ENCODE data around the gene KIF25.

Gene KIF25

GRCh38 chr6:168039301-168039700 lies 41.8 kb downstream of the KIF25 start:
- no peak for DNase-seq

DNA sequence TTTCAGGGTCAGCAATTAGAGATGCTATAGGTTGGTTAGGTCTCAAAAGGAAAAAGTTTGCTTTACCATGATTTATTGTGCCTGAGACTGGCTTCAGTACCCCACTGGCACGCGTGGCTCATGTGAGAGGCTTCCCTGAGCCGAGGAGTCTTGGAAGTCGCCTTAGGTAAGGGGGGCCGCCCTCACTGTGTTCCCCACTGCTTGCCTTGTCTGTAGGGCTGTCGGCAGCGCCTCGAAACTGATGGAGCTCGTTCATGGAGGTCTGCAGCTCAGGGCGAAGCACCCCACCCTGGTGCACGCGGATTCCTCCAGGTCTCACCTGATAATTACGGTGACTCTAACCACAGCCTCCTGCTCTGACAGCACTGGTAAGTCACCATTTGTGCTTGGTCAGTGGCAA lies 42.4 kb downstream of the KIF25 start:
- no peak for DNase-seq

- DNase-seq, result no peak
Measured at GRCh38 chr6:168040856-168041496, 43.5 kb downstream of the KIF25 start.

DNA sequence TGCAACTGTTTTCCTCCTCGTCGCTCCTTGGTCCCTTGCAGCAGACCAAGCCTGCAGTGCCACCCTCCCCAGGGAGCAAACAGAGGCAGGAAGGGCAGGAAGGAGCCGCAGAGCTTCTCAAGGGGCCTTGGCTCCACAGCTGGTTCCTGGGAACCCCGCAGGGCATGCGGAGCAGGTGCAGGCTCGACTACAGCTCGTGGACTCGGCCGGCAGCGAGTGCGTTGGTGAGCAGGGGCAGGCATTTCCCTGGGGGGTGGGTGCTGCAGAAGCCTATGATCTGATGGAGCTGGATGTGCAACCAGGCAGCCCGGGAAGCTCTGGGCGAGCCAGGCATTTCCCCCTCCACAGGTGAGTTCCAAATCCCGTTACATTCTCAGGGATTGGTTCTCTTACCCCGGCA lies 44.5 kb downstream of the KIF25 start:
- no peak for DNase-seq

- DNase-seq, result no peak
Measured at GRCh38 chr6:168042426-168043192, 45.1 kb downstream of the KIF25 start.

- DNase-seq, result no peak
Measured at GRCh38 chr6:168043193-168043847, 45.8 kb downstream of the KIF25 start.

GRCh38 chr6:168043848-168044415 lies 46.5 kb downstream of the KIF25 start:
- no peak for DNase-seq

DNA sequence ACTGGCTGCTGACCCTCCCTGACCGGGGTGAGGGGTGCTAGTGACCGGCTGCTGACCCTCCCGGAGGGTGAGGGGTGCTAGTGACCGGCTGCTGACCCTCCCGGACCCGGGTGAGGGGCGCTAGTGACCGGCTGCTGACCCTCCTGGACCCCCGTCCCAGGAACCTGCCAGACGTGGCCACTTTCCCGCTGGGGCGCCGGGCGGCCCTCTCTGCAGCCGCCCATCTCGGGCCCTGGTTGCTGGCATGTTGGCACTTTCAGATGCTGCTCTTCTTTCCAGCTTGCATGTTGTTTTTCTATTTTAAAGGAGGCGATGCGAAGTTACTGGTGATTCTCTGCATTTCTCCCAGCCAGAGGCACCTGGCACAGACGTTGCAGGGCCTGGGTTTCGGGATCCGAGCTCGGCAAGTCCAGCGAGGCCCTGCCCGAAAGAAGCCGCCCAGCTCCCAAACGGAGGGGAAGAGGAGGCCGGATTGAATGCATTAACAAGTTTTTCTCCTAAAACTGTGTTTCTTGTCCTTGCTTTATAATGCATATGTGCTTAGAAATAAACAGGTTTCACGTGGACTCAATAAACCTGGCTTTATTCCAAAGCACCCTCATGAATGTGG lies 47.2 kb downstream of the KIF25 start:
- no peak for DNase-seq

DNA sequence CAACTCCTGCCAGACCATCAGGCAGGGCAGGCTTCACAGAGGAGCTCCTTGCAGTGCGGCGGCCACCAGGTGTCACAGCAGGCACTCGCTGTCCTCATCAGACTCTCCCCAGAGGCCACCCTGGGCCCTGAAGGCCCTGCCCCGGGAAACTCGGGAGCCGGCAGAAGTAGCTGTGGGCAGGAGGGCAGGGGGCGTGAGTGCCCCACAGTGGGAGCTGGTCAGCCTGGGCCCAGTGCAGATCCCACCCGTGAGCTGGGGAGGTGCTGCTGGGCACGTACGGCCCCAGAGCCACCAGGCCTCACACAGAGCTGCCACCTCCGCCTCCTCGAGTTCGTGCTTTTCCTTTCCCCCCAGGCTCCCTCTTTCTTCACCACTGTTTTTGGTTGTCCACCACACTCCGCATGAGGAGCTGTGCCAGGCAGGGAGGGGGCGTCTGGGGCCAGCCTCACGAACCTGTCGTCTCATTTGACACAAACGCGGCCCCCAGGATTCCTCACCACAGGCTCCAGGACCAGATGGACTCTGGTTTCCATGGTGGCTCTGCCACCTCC lies 47.7 kb downstream of the KIF25 start:
- no peak for DNase-seq

- DNase-seq, result no peak
Measured at GRCh38 chr6:168045706-168046620, 48.5 kb downstream of the KIF25 start.

DNA sequence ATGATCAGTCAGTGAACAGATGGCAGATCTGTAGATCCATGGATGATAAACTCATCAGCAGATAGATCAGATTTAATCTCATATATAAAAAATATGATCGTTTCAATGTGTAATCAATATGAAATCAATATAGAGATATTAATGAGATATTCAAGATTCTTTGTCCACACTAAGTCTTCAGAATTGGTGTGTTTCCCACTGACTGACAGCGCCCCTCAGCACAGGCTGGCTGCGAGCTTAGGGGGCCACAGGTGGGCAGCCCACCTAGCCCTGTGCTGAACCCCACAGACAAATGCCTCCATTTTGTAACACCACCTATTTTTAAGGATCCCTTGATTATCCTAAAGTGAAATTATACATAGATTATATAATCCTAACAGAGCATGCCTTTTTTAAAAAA lies 49.2 kb downstream of the KIF25 start:
- no peak for DNase-seq

- no peak for DNase-seq
Measured at GRCh38 chr6:168047841-168048723, 50.6 kb downstream of the KIF25 start.

GRCh38 chr6:168048724-168049025 lies 51.2 kb downstream of the KIF25 start:
- DNase-seq, result no peak

DNA sequence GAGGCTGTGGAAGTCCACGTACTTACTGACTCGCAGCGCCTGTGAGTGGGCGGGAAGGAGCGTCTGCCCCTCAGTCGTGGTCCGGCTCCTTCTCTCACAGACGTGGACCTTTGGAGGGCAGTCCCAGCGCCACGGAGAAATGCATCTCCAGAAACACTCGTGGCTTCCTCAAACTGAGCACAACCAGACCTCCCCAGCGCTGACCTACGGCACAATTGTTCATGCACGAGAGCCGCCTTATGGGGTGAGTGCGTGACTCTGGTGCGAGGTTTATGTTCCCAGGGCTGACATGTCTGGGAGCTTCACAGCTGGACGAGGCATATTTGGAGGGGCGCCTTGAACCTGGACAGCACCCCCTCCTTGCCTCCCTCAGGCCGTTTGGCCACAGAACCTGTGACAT lies 51.8 kb downstream of the KIF25 start:
- DNase-seq, result no peak

GRCh38 chr6:168049706-168050224 lies 52.3 kb downstream of the KIF25 start:
- no peak for DNase-seq

DNA sequence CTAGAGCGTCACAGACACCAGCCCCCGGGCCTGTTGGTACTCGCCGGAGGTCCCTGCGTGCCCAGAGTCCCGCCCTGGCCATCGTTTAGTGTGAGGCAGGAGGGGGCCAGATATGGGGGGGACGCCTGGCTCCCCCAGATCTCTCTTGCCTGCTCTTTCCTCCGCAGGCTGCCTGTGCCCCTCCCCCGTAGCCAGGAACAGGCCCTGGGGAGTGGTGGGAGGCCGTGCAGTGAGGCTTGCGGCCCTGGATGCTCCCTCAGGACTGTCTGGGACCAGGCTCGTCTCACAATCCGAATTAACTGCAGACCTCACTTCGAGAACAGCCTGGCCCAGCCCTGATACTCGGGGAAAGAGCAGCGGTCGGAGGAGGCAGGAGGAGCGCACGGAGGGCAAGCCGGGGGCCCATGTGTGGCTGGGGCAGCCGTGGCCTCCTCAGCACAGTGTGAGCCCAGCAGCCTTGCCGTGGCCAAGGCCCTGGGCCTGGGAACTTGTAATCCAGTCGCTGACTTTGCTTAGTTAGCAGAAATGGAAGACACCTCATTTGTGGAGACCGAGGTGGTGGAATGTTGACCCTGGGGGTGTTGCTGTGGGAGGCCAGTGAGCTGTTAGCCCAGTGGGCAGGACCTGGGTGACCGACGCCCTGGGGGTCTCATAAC lies 52.9 kb downstream of the KIF25 start:
- no peak for DNase-seq

DNA sequence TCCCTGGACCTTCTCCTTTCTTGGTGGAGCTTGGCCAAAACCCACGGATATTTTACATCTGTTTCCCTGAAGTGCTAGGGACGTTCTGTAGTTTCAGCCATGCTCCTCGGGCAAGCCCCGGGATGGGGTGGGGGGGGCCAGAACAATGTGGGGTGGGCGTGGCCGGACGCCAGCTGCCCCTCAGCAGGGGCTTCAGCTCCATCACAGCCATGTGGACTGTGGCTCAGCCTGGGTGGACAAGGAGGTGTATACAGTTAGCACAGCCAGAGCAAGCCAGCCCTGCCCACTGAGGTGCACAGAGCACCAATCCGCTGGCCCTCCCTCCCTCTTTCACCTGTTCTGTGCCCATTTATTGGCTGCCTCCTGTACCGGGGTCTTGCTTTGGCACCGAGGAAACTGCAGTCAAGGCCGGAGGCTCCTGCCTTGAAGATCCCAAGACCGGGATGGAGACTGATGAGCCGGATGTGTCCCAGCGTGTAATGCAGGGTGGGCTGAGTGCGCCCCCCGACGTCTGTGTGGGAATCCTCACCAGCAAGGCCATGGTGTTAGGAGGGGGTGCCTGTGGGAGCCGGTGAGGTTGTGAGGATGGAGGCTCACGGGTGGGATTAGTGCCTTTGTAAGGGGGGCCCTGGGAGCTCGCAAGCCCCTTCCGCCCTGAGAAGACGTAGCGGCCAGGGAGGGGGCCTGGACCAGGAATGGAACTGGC lies 53.6 kb downstream of the KIF25 start:
- no peak for DNase-seq

DNA sequence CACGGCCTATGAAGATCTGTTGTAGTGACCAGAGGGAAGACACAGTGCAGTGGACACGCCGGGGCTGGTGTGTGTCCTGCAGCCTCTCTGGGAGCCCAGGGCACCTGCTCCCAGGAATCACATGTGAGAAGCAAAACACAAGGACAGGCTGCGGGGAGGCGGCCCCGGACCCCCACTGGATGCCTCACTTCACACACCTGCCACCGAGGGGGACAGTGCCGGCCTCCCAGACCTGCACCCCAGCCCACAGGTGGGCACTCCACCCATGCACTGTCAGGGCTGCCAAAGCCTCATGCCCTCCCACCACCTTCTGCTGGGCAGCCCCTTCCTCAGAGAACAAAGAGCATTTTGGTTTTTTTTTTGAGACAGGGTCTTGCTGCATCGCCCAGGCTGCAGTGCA lies 54.2 kb downstream of the KIF25 start:
- no peak for DNase-seq

GRCh38 chr6:168052291-168052891 lies 54.9 kb downstream of the KIF25 start:
- no peak for DNase-seq
